HUES6 (cell line): ENCODE results near the gene HSPA1L.
"Not testable (repeated sequence)": the region's sequence is repeated elsewhere in the genome, so short reads cannot be mapped to it uniquely, and the experiment has no call there.

ENCODE experiments used
- H3K27ac ChIP-seq: 2 replicates; pipeline ENCODE4 v1.7.0; 2013; ENCODE audit warnings: low read depth, mild to moderate bottlenecking, low read length, inconsistent platforms
- H3K27me3 ChIP-seq: 2 replicates; pipeline ENCODE4 v1.6.1; 2013; ENCODE audit warnings: low read length; ENCODE audit not compliant: control insufficient read depth, insufficient read depth
- H3K36me3 ChIP-seq: 2 replicates; pipeline ENCODE4 v1.6.1; 2013; ENCODE audit warnings: low read length; ENCODE audit not compliant: control insufficient read depth, insufficient read depth
- H3K4me1 ChIP-seq: 2 replicates; pipeline ENCODE4 v1.6.1; 2013; ENCODE audit warnings: low read length; ENCODE audit not compliant: control insufficient read depth, insufficient read depth
- H3K4me3 ChIP-seq: 2 replicates; pipeline ENCODE4 v1.5.1; 2013; ENCODE audit warnings: low read depth, low read length
- H3K9ac ChIP-seq: one replicate; pipeline ENCODE4 v1.6.1; 2013; ENCODE audit warnings: mild to moderate bottlenecking, low read length
- H3K9me3 ChIP-seq: 2 replicates; pipeline ENCODE4 v1.6.1; 2013; ENCODE audit warnings: low read depth, low read length; ENCODE audit not compliant: control insufficient read depth, insufficient read depth

Gene HSPA1L

DNA sequence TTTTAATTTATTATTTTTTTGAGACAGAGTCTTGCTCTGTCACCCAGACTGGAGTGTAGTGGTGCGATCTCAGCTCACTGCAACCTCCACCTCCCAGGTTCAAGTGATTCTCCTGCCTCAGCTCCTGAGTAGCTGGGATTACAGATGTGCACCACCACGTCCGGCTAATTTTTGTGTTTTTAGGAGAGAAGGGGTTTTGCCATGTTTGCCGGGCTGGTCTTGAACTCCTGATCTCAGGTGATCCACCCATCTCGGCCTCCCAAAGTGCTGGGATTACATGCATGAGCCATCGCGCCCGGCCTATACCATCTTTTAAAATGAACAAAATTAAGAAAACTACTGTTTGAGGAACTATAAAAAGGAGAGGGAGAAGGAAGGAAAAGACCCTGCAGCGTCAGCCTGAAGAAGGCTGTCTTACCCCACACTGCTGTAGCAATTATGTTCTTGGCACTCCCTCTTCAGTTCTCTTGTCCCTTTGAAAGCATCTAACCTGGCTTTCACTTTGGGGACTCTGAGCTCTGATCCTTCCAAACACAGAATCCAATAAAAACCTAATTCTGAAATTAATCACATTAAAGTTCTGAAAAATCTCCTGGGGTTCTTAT is 8.6 kb upstream of the HSPA1L start:
- not testable (repeated sequence) for H3K27ac ChIP-seq, H3K27me3 ChIP-seq, H3K9me3 ChIP-seq, H3K36me3 ChIP-seq, H3K4me3 ChIP-seq, H3K9ac ChIP-seq
- H3K4me1 ChIP-seq: peaks cover 27% of the 10 kb centered on the region

DNA sequence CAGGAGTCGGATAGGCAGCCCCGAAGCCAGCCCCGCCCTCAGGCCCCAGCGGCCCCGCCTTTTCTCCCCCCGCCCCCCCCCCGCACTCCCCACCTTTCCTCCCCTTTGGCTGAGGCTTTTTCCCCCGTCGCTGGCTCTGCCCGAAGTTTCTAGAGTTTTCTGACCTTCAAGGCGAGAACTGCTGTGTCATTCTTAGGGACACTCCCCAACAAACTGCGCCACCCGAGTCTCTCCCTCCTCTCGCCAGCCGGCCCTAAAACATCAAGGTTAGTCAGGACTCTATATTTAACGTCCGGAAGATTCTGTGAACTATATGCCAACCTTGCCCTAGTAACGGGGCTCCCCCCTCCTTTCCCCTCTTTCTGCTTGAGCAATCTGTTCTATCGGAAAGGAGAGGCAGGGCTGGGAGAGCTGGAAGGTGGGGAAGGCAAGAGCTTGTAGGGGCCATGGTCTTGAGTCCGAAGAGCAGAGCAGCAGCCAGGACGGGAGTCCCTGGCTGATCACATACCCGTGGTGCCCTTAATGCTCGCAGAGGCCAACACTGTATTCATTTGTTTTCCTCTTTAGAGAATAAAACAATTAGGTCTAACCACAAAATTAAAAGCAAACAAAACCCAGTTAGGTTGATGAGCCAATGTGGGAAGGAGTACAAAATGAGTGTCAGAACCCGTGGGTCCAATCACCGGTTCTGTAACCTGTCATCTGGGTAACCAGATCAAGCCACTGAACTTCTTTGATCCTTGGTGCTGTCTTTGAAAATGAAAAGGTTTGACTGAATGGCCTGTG is 7.1 kb upstream of the HSPA1L start:
- Histone ChIP-seq H3K4me3 (peak overlapping the region; percentile 74), H3K9me3 (no peaks in the 10 kb centered on the region), H3K4me1 (peaks cover 34% of the 10 kb centered on the region), H3K27ac (peak overlapping the region; percentile 78), H3K9ac (peak overlapping the region; percentile 82), H3K27me3 (no peaks in the 10 kb centered on the region), H3K36me3 (no peaks in the 10 kb centered on the region)

DNA sequence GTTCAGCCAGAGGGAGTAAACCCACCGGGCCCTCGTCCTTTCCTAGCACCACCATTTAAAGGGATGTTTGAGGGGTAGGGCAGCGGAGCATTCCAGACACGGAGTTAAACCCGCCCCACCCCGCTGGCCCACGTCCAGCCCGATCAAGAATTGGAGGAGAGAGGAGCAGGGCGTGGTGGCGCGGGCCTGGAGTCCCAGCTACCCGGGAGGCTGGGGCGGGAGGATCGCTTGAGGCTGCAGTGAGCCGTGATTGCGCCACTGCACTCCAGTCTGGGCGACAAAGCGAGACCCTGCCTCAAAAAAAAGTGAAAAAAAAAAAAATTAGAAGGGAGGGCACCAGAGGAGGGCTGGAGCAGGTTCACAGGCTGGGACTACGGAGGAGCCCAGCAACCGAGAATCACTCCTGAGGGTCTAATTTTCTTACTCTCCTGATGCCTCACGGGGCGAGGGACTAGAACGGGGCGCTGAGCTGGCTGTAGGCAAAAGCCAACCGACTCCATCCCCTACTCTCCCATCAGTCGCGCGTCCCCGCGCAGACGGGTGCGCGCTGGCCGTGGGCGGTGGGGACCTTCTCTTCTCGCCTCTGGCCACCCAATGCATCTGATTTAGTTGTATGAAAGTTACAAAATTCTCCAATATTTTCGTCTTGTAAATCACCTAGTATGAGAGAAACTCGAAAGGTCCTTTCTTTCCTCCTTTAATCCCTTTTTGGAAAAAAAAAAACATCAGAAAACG is 6.4 kb upstream of the HSPA1L start:
- Histone ChIP-seq H3K27ac (peak overlapping the region; percentile 49; the same call in 1 of the 2 replicates), H3K9me3 (no peaks in the 10 kb centered on the region), H3K27me3 (no peaks in the 10 kb centered on the region), H3K4me3 (peak overlapping the region; percentile 74), H3K36me3 (no peaks in the 10 kb centered on the region), H3K9ac (peak overlapping the region; percentile 75), H3K4me1 (peaks cover 29% of the 10 kb centered on the region)

DNA sequence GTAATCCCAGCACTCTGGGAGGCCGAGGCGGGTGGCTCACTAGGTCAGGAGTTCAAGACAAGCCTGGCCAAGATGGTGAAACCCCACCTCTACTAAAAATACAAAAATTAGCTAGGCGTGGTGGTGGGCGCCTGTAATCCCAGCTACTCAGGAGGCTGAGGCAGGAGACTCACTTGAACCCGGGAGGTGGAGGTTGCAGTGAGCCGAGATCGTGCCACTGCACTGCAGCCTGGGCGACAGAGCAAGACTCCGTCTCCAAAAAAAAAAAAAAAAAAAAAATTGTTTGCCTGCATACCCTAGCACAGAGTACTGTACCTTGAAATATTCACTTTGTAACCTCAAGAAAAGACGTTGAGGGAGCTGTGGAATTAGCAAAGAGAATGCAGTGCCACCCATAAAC is 5.3 kb upstream of the HSPA1L start:
- H3K4me3 ChIP-seq, H3K9ac ChIP-seq, H3K27ac ChIP-seq, H3K36me3 ChIP-seq, H3K27me3 ChIP-seq, H3K9me3 ChIP-seq: not testable (repeated sequence)
- H3K4me1 ChIP-seq: peaks cover 20% of the 10 kb centered on the region

DNA sequence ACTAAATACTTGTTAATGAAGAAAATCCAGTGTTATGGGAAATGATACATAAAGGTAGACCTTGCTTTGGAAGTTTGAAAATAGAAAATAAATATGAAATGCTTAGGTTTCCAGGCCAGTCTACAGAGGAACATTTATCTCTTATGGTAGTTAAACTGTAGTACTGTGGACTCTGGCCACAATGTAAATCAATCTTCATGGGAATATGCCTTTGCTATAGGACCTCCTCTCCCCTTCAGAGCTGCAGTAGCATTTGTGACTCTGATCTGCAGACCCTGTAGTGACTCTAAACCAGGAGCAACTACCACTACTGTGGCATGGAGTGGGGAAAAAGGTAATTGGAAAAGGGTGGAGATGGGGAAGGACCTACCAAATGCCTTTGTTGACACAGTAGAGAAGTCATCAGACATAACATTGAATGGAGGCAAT is 4.8 kb upstream of the HSPA1L start:
- no peak overlapping the region for H3K27ac ChIP-seq
- no peak overlapping the region for H3K4me3 ChIP-seq
- H3K36me3 ChIP-seq: no peaks in the 10 kb centered on the region
- no peaks in the 10 kb centered on the region for H3K9me3 ChIP-seq
- no peak overlapping the region for H3K9ac ChIP-seq
- H3K27me3 ChIP-seq: no peaks in the 10 kb centered on the region
- H3K4me1 ChIP-seq: peaks cover 16% of the 10 kb centered on the region

DNA sequence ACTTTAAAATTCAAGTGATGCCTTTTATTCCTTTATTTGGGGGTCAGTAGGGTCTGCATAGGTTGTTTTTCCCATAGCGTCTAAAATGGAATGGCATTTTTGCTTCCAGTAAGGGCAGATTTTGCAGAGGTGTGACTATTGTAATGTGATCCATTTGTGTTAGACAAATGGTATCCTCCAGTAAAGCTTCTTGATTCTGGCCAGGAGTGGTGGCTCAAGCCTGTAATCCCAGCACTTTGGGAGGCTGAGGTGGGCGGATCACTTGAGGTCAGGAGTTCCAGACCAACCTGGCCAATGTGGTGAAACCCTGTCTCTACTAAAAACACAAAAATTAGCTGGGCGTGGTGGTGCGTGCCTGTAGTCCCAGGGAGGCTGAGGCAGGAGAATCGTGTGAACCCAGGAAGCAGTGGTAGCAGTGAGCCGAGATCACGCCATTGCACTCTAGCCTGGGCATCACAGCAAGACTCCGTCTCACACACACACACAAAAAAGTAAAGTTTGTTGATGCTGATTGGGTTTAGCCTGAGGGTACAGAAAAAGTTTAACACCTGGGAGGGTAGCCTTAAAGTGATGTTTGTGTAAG is 2.9 kb upstream of the HSPA1L start:
- H3K27me3 ChIP-seq, H3K9me3 ChIP-seq, H3K9ac ChIP-seq, H3K27ac ChIP-seq, H3K36me3 ChIP-seq: not testable (repeated sequence)
- Histone ChIP-seq H3K4me3 (peak overlapping the region; percentile 54), H3K4me1 (peaks cover 20% of the 10 kb centered on the region)

DNA sequence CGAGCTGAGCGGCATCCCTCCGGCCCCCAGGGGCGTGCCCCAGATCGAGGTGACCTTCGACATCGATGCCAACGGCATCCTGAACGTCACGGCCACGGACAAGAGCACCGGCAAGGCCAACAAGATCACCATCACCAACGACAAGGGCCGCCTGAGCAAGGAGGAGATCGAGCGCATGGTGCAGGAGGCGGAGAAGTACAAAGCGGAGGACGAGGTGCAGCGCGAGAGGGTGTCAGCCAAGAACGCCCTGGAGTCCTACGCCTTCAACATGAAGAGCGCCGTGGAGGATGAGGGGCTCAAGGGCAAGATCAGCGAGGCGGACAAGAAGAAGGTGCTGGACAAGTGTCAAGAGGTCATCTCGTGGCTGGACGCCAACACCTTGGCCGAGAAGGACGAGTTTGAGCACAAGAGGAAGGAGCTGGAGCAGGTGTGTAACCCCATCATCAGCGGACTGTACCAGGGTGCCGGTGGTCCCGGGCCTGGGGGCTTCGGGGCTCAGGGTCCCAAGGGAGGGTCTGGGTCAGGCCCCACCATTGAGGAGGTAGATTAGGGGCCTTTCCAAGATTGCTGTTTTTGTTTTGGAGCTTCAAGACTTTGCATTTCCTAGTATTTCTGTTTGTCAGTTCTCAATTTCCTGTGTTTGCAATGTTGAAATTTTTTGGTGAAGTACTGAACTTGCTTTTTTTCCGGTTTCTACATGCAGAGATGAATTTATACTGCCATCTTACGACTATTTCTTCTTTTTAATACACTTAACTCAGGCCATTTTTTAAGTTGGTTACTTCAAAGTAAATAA is 2.2 kb upstream of the HSPA1L start:
- H3K27ac ChIP-seq, H3K9ac ChIP-seq, H3K9me3 ChIP-seq, H3K27me3 ChIP-seq, H3K36me3 ChIP-seq: not testable (repeated sequence)
- Histone ChIP-seq H3K4me3 (peak overlapping the region; percentile 54), H3K4me1 (peaks cover 17% of the 10 kb centered on the region)

DNA sequence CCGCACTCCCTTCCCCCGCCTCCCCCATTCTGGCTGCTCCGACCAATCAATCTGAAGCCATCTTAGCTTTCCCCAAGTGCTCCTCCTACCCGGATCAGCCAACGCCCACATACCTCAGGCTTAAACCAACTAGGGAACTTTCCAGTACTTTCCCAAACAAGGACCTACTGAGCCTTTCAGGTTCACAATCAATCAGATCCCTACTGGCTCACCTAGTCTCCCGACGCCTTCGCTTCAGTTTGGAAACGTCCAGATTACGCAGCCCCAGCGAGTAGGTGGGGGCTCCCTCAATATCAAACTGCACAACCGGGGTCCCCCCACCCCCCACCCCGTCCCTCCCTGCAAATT is 432 bp downstream of the HSPA1L start:
- H3K27ac ChIP-seq: peak overlapping the region; percentile 85; the same call in 1 of the 2 replicates
- H3K9ac ChIP-seq: peak overlapping the region; percentile 32
- no peaks in the 10 kb centered on the region for H3K36me3 ChIP-seq
- H3K4me3 ChIP-seq: peak overlapping the region; percentile 68
- peaks cover 14% of the 10 kb centered on the region for H3K4me1 ChIP-seq
- no peaks in the 10 kb centered on the region for H3K9me3 ChIP-seq
- H3K27me3 ChIP-seq: no peaks in the 10 kb centered on the region

DNA sequence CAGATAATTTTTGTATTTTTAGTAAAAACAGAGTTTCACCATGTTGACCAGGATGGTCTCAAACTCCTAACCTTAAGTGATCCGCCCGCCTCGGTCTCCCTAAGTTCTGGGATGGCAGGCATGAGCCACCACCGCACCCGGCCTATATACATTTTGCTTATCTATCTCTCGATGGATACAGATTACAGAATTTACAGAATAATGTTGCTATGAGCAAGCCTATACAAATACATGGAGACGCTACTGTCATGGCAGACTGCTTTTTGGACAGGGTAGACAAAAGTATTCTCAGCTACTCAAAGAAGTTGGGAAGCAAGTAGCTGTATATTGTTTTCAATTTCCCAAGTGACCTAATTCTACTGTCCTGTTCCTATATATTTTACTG is 1.6 kb downstream of the HSPA1L start:
- H3K9ac ChIP-seq: peak overlapping the region; percentile 38
- H3K4me3 ChIP-seq: peak overlapping the region; percentile 68; the same call in 1 of the 2 replicates
- H3K27me3 ChIP-seq: no peaks in the 10 kb centered on the region
- H3K9me3 ChIP-seq: no peaks in the 10 kb centered on the region
- peaks cover 11% of the 10 kb centered on the region for H3K4me1 ChIP-seq
- no peaks in the 10 kb centered on the region for H3K36me3 ChIP-seq
- no peak overlapping the region for H3K27ac ChIP-seq

DNA sequence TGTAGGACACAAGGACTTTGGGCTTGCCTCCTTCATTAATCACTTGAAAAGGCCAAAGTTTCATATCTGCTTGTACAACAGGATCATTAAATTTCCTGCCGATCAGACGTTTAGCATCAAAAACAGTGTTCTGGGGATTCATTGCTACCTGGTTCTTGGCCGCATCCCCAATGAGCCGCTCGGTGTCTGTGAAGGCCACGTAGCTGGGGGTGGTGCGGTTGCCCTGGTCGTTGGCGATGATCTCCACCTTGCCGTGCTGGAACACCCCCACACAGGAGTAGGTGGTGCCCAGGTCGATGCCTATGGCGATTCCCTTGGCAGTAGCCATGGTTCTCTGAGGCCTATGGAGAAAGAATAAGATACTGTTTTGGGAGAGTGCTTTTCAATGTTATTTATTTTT is 3.4 kb downstream of the HSPA1L start:
- Histone ChIP-seq H3K27ac (no peak overlapping the region), H3K4me1 (peaks cover 7% of the 10 kb centered on the region), H3K27me3 (no peaks in the 10 kb centered on the region), H3K4me3 (no peak overlapping the region), H3K9me3 (no peaks in the 10 kb centered on the region), H3K36me3 (no peaks in the 10 kb centered on the region), H3K9ac (no peak overlapping the region)
